ENCODE measurements around the gene MASTL.

DNA sequence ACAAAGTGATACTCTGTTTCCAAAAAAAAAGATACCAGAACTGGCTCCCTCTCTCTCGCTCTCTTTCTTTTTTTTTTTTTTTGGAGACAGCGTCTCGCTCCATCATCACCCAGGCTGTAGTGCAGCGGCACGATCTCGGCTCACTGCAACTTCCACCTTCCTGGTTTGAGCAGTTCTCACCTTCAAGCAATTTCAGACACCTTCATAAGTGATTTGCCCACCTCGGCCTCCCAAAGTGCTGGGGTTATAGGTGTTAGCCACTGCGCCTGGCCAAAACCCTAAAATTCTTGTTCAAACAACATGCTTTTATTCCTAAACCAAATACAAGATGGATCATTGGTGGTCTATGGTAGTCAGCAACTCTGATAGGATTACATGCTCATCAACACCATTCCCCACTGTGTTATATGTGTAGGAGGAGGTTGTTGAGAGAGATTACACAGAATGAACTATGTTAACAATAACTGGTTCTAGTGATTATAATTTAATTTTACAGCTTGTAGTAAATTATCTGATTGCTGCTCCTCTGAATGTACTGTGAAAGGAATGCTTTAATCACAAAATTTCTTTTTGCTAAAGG is 69.9 kb downstream of the MASTL start:
- TF ChIP-seq POLR2A (IDR thresholded peaks at IDR 0.05) = no peak
- TF ChIP-seq, protein P1, sequence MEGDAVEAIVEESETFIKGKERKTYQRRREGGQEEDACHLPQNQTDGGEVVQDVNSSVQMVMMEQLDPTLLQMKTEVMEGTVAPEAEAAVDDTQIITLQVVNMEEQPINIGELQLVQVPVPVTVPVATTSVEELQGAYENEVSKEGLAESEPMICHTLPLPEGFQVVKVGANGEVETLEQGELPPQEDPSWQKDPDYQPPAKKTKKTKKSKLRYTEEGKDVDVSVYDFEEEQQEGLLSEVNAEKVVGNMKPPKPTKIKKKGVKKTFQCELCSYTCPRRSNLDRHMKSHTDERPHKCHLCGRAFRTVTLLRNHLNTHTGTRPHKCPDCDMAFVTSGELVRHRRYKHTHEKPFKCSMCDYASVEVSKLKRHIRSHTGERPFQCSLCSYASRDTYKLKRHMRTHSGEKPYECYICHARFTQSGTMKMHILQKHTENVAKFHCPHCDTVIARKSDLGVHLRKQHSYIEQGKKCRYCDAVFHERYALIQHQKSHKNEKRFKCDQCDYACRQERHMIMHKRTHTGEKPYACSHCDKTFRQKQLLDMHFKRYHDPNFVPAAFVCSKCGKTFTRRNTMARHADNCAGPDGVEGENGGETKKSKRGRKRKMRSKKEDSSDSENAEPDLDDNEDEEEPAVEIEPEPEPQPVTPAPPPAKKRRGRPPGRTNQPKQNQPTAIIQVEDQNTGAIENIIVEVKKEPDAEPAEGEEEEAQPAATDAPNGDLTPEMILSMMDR (IDR thresholded peaks at IDR 0.05) = no peak
